Measurements from ENCODE around the gene SMURF1.

GRCh38 chr7:99076615-99077014 lies 67.3 kb downstream of the SMURF1 start:
- no peak for TF ChIP-seq ZFP3 (CRISPR knock-in tag; IDR thresholded peaks at IDR 0.05)
- TF ChIP-seq CSDC2 (CRISPR knock-in tag; IDR thresholded peaks at IDR 0.05) = no peak
- TF ChIP-seq ARNTL (CRISPR knock-in tag; IDR thresholded peaks at IDR 0.05; ENCODE audit: borderline replicate concordance, low read depth) = no peak
